ENCODE measurements around the gene SLC9C2. TPM values are rescaled to one million over a fixed set of nuclear protein-coding genes. Genes with fewer than 3 reads are reported as not detected.

The SLC9C2 gene
- total and polyA plus RNA-seq, 2 donors (not counting 1 experiment from before 2014, with no cell fraction given), result not detected

DNA sequence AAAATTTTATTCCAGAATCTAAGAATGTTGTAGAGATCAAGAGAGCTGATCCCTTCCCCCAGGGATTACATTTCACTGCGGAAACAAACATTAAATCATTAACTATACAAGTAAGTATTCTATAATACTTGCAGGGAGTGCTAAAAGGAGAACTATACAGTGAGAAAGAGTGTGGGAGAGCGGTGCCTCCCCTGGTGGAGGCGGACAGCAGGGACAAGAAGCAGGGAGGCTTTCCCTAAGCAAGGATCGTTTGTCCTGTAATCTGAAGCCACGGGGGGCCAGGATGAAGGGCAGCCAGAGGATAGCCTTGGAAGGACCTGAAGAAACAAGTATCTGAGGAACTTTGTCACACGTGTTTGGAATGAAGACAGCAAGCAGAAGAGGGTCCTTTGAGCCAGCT lies 40.1 kb downstream of the SLC9C2 start:
- Histone ChIP-seq H3K4me3 (replicated peaks in 1 of 4; ENCODE audit: control extremely low read depth in 1 of 4, insufficient read depth in 1 of 4, low read depth in 3 of 4, low read length in 4 of 4) (no peak overlapping the region), H3K79me2 (ENCODE audit: control insufficient read depth, insufficient read depth, low read length) (no peaks in the 10 kb centered on the region), H3K9me3 (ENCODE audit: control insufficient read depth, insufficient read depth, low read depth, low read length) (no peaks in the 10 kb centered on the region), H3K36me3 (ENCODE audit: control insufficient read depth, insufficient read depth, low read length) (no peaks in the 10 kb centered on the region), H4K20me1 (ENCODE audit: control insufficient read depth, extremely low read depth, insufficient read depth, low read length) (no peaks in the 10 kb centered on the region), H3K9ac (ENCODE audit: insufficient read depth, low read length) (no peak overlapping the region), H3K4me2 (ENCODE audit: extremely low read depth, insufficient read depth, low read length) (no peak overlapping the region), H2AFZ (ENCODE audit: low read length) (no peak overlapping the region), H3K27me3 (ENCODE audit: control insufficient read depth, insufficient read depth, low read length) (no peaks in the 10 kb centered on the region), H3K27ac (ENCODE audit: insufficient read depth, low read length) (no peak overlapping the region), H3K4me1 (ENCODE audit: control insufficient read depth, extremely low read depth, insufficient read depth, low read length) (no peaks in the 10 kb centered on the region)
- TF ChIP-seq EZH2 (IDR thresholded peaks at IDR 0.05; ENCODE audit: low read length, missing control alignments), result no peak
- TF ChIP-seq, protein P1, sequence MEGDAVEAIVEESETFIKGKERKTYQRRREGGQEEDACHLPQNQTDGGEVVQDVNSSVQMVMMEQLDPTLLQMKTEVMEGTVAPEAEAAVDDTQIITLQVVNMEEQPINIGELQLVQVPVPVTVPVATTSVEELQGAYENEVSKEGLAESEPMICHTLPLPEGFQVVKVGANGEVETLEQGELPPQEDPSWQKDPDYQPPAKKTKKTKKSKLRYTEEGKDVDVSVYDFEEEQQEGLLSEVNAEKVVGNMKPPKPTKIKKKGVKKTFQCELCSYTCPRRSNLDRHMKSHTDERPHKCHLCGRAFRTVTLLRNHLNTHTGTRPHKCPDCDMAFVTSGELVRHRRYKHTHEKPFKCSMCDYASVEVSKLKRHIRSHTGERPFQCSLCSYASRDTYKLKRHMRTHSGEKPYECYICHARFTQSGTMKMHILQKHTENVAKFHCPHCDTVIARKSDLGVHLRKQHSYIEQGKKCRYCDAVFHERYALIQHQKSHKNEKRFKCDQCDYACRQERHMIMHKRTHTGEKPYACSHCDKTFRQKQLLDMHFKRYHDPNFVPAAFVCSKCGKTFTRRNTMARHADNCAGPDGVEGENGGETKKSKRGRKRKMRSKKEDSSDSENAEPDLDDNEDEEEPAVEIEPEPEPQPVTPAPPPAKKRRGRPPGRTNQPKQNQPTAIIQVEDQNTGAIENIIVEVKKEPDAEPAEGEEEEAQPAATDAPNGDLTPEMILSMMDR (conservative IDR thresholded peaks at IDR 0.05 in 1 of 2, IDR thresholded peaks at IDR 0.05 in 1 of 2; ENCODE audit: low read depth in 1 of 2, low read length in 2 of 2), result no peak
- DNase-seq (ENCODE audit: low read depth in 2 of 2), result no peak

DNA sequence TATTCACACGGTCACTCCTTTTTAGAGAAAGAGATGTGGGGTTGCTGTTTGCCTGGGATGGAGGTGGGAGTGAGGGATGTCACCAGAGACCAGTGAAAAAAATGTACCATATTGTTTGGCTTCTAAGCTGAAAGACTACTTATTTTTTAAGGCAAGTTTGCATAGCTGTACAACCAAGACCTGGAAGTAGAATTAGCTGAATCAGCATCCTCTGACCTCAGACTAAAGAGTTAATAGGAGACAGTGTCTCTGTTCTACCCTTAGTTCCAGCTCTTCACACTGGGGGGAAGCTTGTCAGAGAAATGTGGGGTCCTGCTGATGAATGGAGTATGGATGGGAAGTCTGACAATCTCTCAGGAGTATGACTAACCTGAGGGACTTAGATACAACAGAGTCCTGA lies 41.6 kb downstream of the SLC9C2 start:
- H3K4me1 ChIP-seq (ENCODE audit: control insufficient read depth, extremely low read depth, insufficient read depth, low read length), result no peaks in the 10 kb centered on the region
- H3K9me3 ChIP-seq (ENCODE audit: control insufficient read depth, insufficient read depth, low read depth, low read length), result no peaks in the 10 kb centered on the region
- no peak overlapping the region for H3K4me2 ChIP-seq (ENCODE audit: extremely low read depth, insufficient read depth, low read length)
- no peak overlapping the region for H3K4me3 ChIP-seq (replicated peaks in 1 of 4; ENCODE audit: control extremely low read depth in 1 of 4, insufficient read depth in 1 of 4, low read depth in 3 of 4, low read length in 4 of 4)
- H4K20me1 ChIP-seq (ENCODE audit: control insufficient read depth, extremely low read depth, insufficient read depth, low read length), result no peaks in the 10 kb centered on the region
- no peak for DNase-seq (ENCODE audit: low read depth in 2 of 2)
- no peaks in the 10 kb centered on the region for H3K36me3 ChIP-seq (ENCODE audit: control insufficient read depth, insufficient read depth, low read length)
- H3K27ac ChIP-seq (ENCODE audit: insufficient read depth, low read length), result no peak overlapping the region
- no peak for TF ChIP-seq EZH2 (IDR thresholded peaks at IDR 0.05; ENCODE audit: low read length, missing control alignments)
- TF ChIP-seq, protein P1 (conservative IDR thresholded peaks at IDR 0.05 in 1 of 2, IDR thresholded peaks at IDR 0.05 in 1 of 2; ENCODE audit: low read depth in 1 of 2, low read length in 2 of 2), result no peak
- H3K9ac ChIP-seq (ENCODE audit: insufficient read depth, low read length), result no peak overlapping the region
- H3K79me2 ChIP-seq (ENCODE audit: control insufficient read depth, insufficient read depth, low read length), result no peaks in the 10 kb centered on the region
- no peak overlapping the region for H2AFZ ChIP-seq (ENCODE audit: low read length)
- no peaks in the 10 kb centered on the region for H3K27me3 ChIP-seq (ENCODE audit: control insufficient read depth, insufficient read depth, low read length)

DNA sequence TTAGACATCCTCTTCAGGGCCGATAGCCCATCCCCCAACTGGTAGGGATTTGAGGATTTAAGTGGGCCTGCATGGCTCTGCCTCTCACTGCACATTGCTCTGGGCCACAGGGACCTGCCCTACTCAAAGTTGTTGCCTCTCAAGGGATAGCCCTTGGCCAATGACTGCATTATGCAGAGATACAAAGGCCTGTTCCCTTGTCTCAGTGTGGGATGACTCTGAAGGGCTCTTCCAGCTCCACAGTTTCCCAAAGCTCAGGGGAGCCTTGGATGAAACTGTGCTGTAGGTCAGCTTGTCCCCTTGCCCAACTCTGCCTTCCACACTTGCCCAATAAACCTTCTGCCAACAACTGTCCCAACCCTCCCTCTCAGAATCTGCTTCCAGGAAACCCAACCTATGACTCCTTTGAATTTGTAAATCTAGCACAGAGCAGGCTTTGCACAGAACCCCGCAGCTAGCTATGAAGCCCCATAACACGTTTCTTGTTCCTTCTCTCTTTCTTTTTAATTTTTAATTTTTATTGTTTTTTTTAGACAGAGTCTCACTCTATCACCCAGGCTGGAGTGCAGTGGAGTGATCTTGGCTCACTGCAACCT lies 42.5 kb downstream of the SLC9C2 start:
- no peaks in the 10 kb centered on the region for H3K79me2 ChIP-seq (ENCODE audit: control insufficient read depth, insufficient read depth, low read length)
- TF ChIP-seq EZH2 (IDR thresholded peaks at IDR 0.05; ENCODE audit: low read length, missing control alignments), result no peak
- TF ChIP-seq, protein P1 (conservative IDR thresholded peaks at IDR 0.05 in 1 of 2, IDR thresholded peaks at IDR 0.05 in 1 of 2; ENCODE audit: low read depth in 1 of 2, low read length in 2 of 2), result no peak
- H3K4me2 ChIP-seq (ENCODE audit: extremely low read depth, insufficient read depth, low read length), result no peak overlapping the region
- no peaks in the 10 kb centered on the region for H4K20me1 ChIP-seq (ENCODE audit: control insufficient read depth, extremely low read depth, insufficient read depth, low read length)
- no peak overlapping the region for H3K27ac ChIP-seq (ENCODE audit: insufficient read depth, low read length)
- H3K27me3 ChIP-seq (ENCODE audit: control insufficient read depth, insufficient read depth, low read length), result no peaks in the 10 kb centered on the region
- DNase-seq (ENCODE audit: low read depth in 2 of 2), result no peak
- H3K4me1 ChIP-seq (ENCODE audit: control insufficient read depth, extremely low read depth, insufficient read depth, low read length), result no peaks in the 10 kb centered on the region
- H3K9me3 ChIP-seq (ENCODE audit: control insufficient read depth, insufficient read depth, low read depth, low read length), result no peaks in the 10 kb centered on the region
- H3K36me3 ChIP-seq (ENCODE audit: control insufficient read depth, insufficient read depth, low read length), result no peaks in the 10 kb centered on the region
- H3K9ac ChIP-seq (ENCODE audit: insufficient read depth, low read length), result no peak overlapping the region
- H3K4me3 ChIP-seq (replicated peaks in 1 of 4; ENCODE audit: control extremely low read depth in 1 of 4, insufficient read depth in 1 of 4, low read depth in 3 of 4, low read length in 4 of 4), result no peak overlapping the region
- no peak overlapping the region for H2AFZ ChIP-seq (ENCODE audit: low read length)
